Skeletal muscle cell (primary cell): ENCODE results near the gene SLC9A2.

Experiments used
- DNase-seq: peaks from one replicate; pipeline ENCODE4 v3.0.0-alpha.2; 2010; ENCODE audit warnings: low read depth
- H3K4me3 ChIP-seq: 2 replicates; pipeline ENCODE4 v1.5.1; 2011; ENCODE audit warnings: low read depth, mild to moderate bottlenecking, control low read depth, low read length, moderate library complexity

Gene SLC9A2

GRCh38 chr2:102718387-102719316 lies 99.3 kb downstream of the SLC9A2 start:
- no peak for DNase-seq
- no peak overlapping the region for H3K4me3 ChIP-seq

- DNase-seq, result no peak
These were observed 104.7 kb downstream of the SLC9A2 start for GRCh38 chr2:102724016-102724490.

GRCh38 chr2:102724553-102724952 lies 105.2 kb downstream of the SLC9A2 start:
- no peak overlapping the region for H3K4me3 ChIP-seq

More at GRCh38 chr2:102724016-102724490, 104.7 kb downstream of the SLC9A2 start:
- H3K4me3 ChIP-seq, result no peak overlapping the region

GRCh38 chr2:102726128-102727087 lies 107.1 kb downstream of the SLC9A2 start:
- no peak overlapping the region for H3K4me3 ChIP-seq
- DNase-seq, result no peak

More at GRCh38 chr2:102724553-102724952, 105.2 kb downstream of the SLC9A2 start:
- DNase-seq, result no peak

GRCh38 chr2:102735416-102736109 lies 116.2 kb downstream of the SLC9A2 start:
- no peak for DNase-seq
- peak overlapping the region; percentile 88 for H3K4me3 ChIP-seq

- no peak for DNase-seq
- peak overlapping the region; percentile 88 for H3K4me3 ChIP-seq
These were observed 116.7 kb downstream of the SLC9A2 start for GRCh38 chr2:102736110-102736409.

GRCh38 chr2:102736410-102737409 lies 117.4 kb downstream of the SLC9A2 start:
- H3K4me3 ChIP-seq, result peak overlapping the region; percentile 88
- DNase-seq, result no peak

- peak overlapping the region; percentile 88 for H3K4me3 ChIP-seq
- DNase-seq, result no peak
These were observed 118.1 kb downstream of the SLC9A2 start for GRCh38 chr2:102737431-102737830.

GRCh38 chr2:102743259-102743658 lies 123.9 kb downstream of the SLC9A2 start:
- no peak overlapping the region for H3K4me3 ChIP-seq
- DNase-seq, result no peak

GRCh38 chr2:102748107-102748506 lies 128.8 kb downstream of the SLC9A2 start:
- DNase-seq, result no peak
- no peak overlapping the region for H3K4me3 ChIP-seq

GRCh38 chr2:102749938-102750337 lies 130.6 kb downstream of the SLC9A2 start:
- no peak for DNase-seq
- H3K4me3 ChIP-seq, result no peak overlapping the region

GRCh38 chr2:102753563-102754159 lies 134.3 kb downstream of the SLC9A2 start:
- no peak for DNase-seq
- no peak overlapping the region for H3K4me3 ChIP-seq

- H3K4me3 ChIP-seq, result no peak overlapping the region
These were observed 135.2 kb downstream of the SLC9A2 start for GRCh38 chr2:102754456-102755145.

GRCh38 chr2:102755284-102755683 lies 135.9 kb downstream of the SLC9A2 start:
- DNase-seq, result no peak
- no peak overlapping the region for H3K4me3 ChIP-seq

More at GRCh38 chr2:102754456-102755145, 135.2 kb downstream of the SLC9A2 start:
- DNase-seq, result no peak

GRCh38 chr2:102758439-102758838 lies 139.1 kb downstream of the SLC9A2 start:
- DNase-seq, result no peak
- H3K4me3 ChIP-seq, result no peak overlapping the region
